ENCODE measurements around the gene ATXN7. TPM values are rescaled to one million over a fixed set of nuclear protein-coding genes. Genes with fewer than 3 reads are reported as not detected.
A peak's percentile ranks its signal among the peaks of the same experiment; 100 is the strongest.

ATXN7 gene
- total and polyA plus RNA-seq, 4 donors = 4.8 to 46.6 (median 18.0) TPM

- H3K9ac ChIP-seq (ENCODE audit: insufficient read depth in 1 of 2, low read length in 2 of 2) = no peak overlapping the region
- DNase-seq = no peak
- peaks cover 23 to 34% (median 25%) of the 10 kb centered on the region in 4 donors for H3K36me3 ChIP-seq (ENCODE audit: control insufficient read depth in 4 of 4, insufficient read depth in 4 of 4, low read length in 4 of 4)
- WGBS, 2 donors = 92 to 93% methylated on average over 4 of the region's 4 CpGs
- no peaks in the 10 kb centered on the region for H3K9me3 ChIP-seq (ENCODE audit: control insufficient read depth in 4 of 4, insufficient read depth in 3 of 4, low read length in 3 of 4)
- peak overlapping the region in 1 of 2 donors; percentile 60 for H3K27ac ChIP-seq (ENCODE audit: low read depth in 1 of 2, low read length in 1 of 2)
- no peak overlapping the region for H3K4me3 ChIP-seq
- TF ChIP-seq CTCF (IDR thresholded peaks at IDR 0.05; ENCODE audit: control extremely low read depth, extremely low read depth) = no peak
- H3K27me3 ChIP-seq (ENCODE audit: control insufficient read depth in 3 of 3, insufficient read depth in 3 of 3, low read length in 2 of 3) = no peaks in the 10 kb centered on the region
- peaks cover 0 to 9% (median 5%) of the 10 kb centered on the region in 5 donors for H3K4me1 ChIP-seq (ENCODE audit: control insufficient read depth in 5 of 5, insufficient read depth in 5 of 5, low read length in 5 of 5)
- no peak for ATAC-seq (ENCODE audit: insufficient read depth, low FRiP score)
Observed at GRCh38 chr3:63981980-63982379, 118.3 kb downstream of the ATXN7 start.

GRCh38 chr3:63984391-63984790 is 120.7 kb downstream of the ATXN7 start:
- H3K27me3 ChIP-seq (ENCODE audit: control insufficient read depth in 3 of 3, insufficient read depth in 3 of 3, low read length in 2 of 3) = no peaks in the 10 kb centered on the region
- H3K9me3 ChIP-seq (ENCODE audit: control insufficient read depth in 4 of 4, insufficient read depth in 3 of 4, low read length in 3 of 4) = no peaks in the 10 kb centered on the region
- H3K9ac ChIP-seq (ENCODE audit: insufficient read depth in 1 of 2, low read length in 2 of 2) = no peak overlapping the region
- H3K27ac ChIP-seq (ENCODE audit: low read depth in 1 of 2, low read length in 1 of 2) = no peak overlapping the region
- peaks cover 34 to 41% (median 36%) of the 10 kb centered on the region in 4 donors for H3K36me3 ChIP-seq (ENCODE audit: control insufficient read depth in 4 of 4, insufficient read depth in 4 of 4, low read length in 4 of 4)
- no peak for TF ChIP-seq CTCF (IDR thresholded peaks at IDR 0.05; ENCODE audit: control extremely low read depth, extremely low read depth)
- WGBS, 2 donors = 95 to 97% methylated on average over 3 of the region's 3 CpGs
- peaks cover 0 to 8% (median 2%) of the 10 kb centered on the region in 5 donors for H3K4me1 ChIP-seq (ENCODE audit: control insufficient read depth in 5 of 5, insufficient read depth in 5 of 5, low read length in 5 of 5)
- DNase-seq (no peak), ATAC-seq (ENCODE audit: insufficient read depth, low FRiP score) (no peak)
- H3K4me3 ChIP-seq = no peak overlapping the region

GRCh38 chr3:63986146-63986545 is 122.5 kb downstream of the ATXN7 start:
- H3K27me3 ChIP-seq (ENCODE audit: control insufficient read depth in 3 of 3, insufficient read depth in 3 of 3, low read length in 2 of 3) = no peaks in the 10 kb centered on the region
- 92 to 93% methylated on average over 7 of the region's 7 CpGs for WGBS, 2 donors
- no peaks in the 10 kb centered on the region for H3K9me3 ChIP-seq (ENCODE audit: control insufficient read depth in 4 of 4, insufficient read depth in 3 of 4, low read length in 3 of 4)
- peaks cover 32 to 51% (median 41%) of the 10 kb centered on the region in 4 donors for H3K36me3 ChIP-seq (ENCODE audit: control insufficient read depth in 4 of 4, insufficient read depth in 4 of 4, low read length in 4 of 4)
- no peak overlapping the region for H3K9ac ChIP-seq (ENCODE audit: insufficient read depth in 1 of 2, low read length in 2 of 2)
- DNase-seq (no peak), ATAC-seq (ENCODE audit: insufficient read depth, low FRiP score) (no peak)
- no peak for TF ChIP-seq CTCF (IDR thresholded peaks at IDR 0.05; ENCODE audit: control extremely low read depth, extremely low read depth)
- peaks cover 0 to 5% (median 0%) of the 10 kb centered on the region in 5 donors for H3K4me1 ChIP-seq (ENCODE audit: control insufficient read depth in 5 of 5, insufficient read depth in 5 of 5, low read length in 5 of 5)
- H3K4me3 ChIP-seq = no peak overlapping the region
- H3K27ac ChIP-seq (ENCODE audit: low read depth in 1 of 2, low read length in 1 of 2) = no peak overlapping the region

- H3K4me3 ChIP-seq = no peak overlapping the region
- TF ChIP-seq CTCF (IDR thresholded peaks at IDR 0.05; ENCODE audit: control extremely low read depth, extremely low read depth) = no peak
- ATAC-seq (ENCODE audit: insufficient read depth, low FRiP score) (no peak), DNase-seq (no peak)
- no peaks in the 10 kb centered on the region for H3K27me3 ChIP-seq (ENCODE audit: control insufficient read depth in 3 of 3, insufficient read depth in 3 of 3, low read length in 2 of 3)
- H3K27ac ChIP-seq (ENCODE audit: low read depth in 1 of 2, low read length in 1 of 2) = no peak overlapping the region
- H3K9ac ChIP-seq (ENCODE audit: insufficient read depth in 1 of 2, low read length in 2 of 2) = no peak overlapping the region
- H3K9me3 ChIP-seq (ENCODE audit: control insufficient read depth in 4 of 4, insufficient read depth in 3 of 4, low read length in 3 of 4) = no peaks in the 10 kb centered on the region
- peaks cover 0 to 5% (median 0%) of the 10 kb centered on the region in 5 donors for H3K4me1 ChIP-seq (ENCODE audit: control insufficient read depth in 5 of 5, insufficient read depth in 5 of 5, low read length in 5 of 5)
- 88 to 89% methylated on average over 2 of the region's 2 CpGs for WGBS, 2 donors
- H3K36me3 ChIP-seq (ENCODE audit: control insufficient read depth in 4 of 4, insufficient read depth in 4 of 4, low read length in 4 of 4) = peaks cover 28 to 53% (median 41%) of the 10 kb centered on the region in 4 donors
Observed at GRCh38 chr3:63986831-63987230, 123.2 kb downstream of the ATXN7 start.
